NCI-H146 (cell line): ENCODE data around the gene RASL11B.

Source experiments
- DNase-seq: peaks from one replicate; lab custom pipeline; 2025; lab: John Stamatoyannopoulos, UW

RASL11B gene

DNA sequence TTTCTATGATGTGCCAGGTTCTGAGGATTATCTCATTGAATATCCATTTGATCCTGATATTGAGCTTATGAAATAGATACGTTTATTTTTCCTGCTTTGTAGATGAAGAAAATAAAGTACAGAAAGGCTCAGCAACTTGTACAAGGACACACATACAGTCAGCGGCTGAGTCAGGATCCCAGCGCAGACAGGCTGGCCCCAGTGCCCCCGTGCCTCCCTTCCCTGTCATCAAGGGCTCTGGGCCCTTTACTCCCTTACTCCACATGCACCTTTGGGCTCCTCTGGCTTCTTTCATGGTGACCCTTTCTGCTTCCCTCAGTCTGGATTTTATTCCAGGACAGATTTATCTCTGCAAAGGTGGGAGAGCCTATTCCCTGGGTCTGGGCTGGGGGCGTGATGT, 12.8 kb downstream of the RASL11B start:
- DNase-seq = no peak

DNA sequence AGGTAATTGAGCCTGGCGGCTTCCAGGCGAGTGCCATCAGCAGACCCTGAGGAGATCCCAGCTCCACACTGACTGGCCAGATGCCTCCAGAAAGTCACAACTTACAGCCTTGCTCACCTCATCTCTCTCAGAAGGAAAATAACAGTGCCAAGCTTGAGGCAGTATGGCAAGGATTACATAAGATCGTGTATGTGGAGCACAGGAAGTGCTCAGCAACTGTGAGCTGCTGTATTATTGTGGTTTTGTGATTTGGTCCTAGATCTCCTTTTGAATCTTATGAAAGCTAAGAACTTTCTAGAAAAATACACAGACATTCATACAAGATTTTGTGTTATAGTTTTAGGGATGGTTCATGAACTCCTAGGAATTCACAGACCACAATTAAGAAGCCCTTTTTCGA, 14.0 kb downstream of the RASL11B start:
- no peak for DNase-seq

DNA sequence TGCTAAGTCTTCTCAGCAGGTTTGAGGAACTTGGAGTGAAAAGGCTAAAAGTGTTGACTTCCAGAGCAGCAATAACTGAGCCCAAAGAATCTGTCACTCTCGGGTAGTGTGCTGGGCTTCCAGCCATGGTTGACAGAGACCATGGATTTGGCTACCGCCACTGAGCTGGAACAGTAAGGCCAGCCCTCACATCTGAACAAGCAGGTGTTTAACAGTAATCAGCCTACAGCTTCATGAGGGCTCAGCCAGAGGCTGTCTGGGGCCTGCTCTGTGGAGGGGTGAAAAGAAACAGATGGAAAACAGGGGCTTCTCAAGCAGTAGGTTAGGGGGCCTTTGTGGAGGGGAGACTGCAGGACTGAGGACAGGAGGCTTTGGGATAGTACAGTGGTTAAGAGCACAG, 14.9 kb downstream of the RASL11B start:
- no peak for DNase-seq

DNA sequence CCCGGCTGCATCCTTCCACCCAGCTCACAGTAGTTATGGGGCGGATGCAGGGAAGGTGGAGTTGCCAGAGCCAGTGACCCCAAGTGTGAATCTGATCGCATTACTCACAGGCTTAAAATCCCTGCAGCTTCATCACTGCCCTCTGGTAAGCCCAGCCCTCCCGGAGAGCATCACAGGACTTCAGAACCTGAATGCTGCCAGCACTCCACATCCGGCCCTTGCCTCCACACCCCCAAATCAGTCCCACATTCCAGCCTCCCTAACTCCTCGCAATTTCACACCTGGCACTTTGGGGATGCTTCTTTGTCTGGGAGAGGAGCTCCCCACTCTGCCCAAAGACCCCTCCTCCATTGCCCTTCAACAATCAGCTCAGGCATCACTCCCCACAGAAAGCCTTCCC, 15.6 kb downstream of the RASL11B start:
- no peak for DNase-seq

DNA sequence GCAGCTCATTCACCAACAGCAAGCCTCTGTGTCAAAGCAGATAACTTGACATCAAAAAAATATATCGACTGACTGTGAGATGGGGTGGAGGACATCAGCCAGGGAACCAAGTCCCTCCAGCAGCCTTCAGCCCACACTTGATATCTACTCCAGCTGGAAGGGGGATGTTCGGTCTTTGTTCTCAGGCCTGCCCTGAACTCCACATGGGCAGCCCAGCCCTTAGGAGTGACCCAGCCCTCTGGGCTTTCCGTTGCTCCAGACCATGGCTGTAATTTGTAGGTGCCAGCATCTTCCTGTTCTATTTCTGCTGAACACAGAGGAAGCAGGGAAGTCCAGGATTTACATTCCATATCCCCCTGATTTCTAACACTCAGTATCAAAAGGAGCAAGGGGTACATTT, 17.4 kb downstream of the RASL11B start:
- no peak for DNase-seq

DNA sequence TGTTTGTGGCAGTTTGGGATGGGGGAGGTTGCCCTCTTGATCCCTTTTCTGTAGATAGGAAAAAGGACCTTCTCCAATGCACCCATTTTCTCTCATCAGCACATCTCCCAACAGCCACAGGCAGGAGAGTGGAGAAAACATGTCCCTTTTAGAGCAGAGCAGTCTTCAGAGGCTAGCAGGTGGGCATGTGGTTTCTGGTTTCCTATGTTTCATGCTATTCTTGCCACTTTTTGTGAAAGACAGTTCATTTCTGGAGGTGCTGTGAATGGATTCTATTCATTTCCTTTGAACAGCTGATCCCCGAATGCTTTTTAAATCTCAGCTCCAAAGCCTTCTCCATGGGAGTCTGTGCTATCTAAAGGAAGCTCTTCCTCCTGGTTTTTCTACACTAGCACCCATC, 18.9 kb downstream of the RASL11B start:
- no peak for DNase-seq

DNA sequence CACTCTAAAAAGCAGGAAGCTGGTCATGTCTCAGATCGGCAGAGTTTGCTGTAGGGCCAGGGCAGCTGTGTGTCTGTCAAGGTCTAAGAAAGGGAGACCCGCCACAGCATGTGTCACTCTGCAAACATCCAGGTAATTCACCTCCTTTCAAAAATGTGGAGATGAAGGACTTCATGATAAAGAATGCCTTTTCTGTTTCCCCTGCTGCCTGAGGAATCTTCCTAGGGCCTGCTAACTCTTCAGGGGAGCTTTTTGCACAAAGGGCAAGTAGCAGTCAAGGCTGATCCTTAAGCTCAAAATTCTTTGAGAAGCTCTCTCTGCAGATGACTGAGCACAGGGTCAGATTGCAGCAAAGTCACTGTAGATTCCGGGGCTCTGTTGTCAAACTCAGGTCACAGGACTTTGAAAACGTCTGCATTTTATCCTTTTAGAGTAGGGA, 21.1 kb downstream of the RASL11B start:
- no peak for DNase-seq

DNA sequence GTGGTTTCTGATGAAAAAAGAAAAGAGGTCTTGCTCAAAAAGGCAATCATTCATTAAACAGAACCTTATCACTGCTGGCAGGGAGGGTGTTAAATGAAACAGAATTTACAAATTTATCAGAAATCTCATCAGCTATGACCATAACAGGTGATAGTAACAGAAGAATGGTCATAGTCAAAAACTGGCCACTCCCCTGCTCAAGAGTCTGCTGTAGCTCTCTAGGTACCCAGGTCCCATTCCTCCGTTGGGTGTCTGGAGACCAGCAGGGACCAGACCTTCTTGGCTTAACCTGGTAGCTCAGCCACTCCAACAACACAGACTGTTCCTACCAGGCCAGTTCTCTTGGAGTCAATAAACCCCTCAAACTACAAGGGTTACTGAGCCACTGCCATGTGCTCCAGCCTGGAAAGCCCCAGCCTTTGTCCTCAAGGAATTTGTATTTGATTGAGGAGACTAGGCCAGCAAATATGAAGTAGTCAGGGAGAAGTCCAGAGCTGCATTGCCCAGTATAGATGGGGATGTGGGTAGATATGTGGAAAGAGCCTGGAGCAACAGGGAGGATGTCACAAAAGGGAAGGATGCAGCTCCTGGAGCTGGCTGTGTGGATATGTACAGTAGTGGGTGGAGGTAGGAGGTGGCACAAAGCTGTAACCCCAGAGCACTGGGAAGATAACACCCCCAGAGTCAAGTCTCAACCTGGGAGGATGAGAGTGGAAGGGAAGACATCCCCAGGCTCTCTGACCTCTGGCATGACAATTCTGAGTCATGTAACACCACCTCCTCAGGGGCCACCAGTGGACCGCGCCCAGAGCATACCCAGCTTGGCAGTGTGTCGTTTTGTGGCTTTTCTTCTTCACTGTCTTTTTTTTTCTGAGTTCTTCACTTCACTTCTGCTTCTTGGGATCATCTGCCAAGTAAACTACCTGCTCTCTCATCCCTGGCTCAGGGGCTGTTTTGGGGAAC, 21.9 kb downstream of the RASL11B start:
- DNase-seq = no peak

DNA sequence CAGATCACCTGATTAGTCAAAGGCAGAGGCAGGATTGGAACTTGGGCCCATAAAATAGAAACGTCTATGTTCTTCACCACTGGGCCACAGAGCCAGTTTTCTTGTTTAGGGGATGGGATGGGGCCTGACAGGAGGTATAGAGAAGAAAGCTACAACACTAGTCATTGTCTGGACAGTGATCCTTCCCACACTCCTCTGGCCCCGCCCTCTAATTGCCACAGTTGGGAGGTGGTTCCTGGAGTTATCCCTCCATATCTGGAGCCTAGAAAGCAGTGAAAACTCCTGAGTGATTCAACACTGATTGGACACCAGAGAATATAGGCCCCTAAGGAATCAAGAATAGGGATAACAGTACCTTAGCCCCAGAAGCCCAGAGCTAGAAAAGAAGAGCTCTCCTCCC, 22.9 kb downstream of the RASL11B start:
- no peak for DNase-seq

DNA sequence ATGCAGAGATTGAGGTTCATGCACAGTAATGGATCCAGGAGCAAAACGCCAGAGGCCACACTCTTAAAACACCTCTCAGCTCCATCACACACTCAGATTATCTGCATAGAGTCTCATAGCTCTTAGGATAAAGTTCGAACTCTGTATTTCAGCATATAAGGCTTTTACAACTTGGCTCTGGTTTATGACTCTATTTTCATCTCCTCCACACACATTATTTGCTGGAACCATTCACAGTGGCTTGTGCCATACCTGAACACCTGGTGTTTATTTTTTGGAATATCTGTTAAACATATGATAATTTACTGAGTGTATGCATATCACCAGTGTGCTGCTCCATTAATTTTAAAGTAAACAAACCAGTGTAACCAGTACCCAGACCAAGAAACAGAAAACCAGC, 27.2 kb downstream of the RASL11B start:
- no peak for DNase-seq

DNA sequence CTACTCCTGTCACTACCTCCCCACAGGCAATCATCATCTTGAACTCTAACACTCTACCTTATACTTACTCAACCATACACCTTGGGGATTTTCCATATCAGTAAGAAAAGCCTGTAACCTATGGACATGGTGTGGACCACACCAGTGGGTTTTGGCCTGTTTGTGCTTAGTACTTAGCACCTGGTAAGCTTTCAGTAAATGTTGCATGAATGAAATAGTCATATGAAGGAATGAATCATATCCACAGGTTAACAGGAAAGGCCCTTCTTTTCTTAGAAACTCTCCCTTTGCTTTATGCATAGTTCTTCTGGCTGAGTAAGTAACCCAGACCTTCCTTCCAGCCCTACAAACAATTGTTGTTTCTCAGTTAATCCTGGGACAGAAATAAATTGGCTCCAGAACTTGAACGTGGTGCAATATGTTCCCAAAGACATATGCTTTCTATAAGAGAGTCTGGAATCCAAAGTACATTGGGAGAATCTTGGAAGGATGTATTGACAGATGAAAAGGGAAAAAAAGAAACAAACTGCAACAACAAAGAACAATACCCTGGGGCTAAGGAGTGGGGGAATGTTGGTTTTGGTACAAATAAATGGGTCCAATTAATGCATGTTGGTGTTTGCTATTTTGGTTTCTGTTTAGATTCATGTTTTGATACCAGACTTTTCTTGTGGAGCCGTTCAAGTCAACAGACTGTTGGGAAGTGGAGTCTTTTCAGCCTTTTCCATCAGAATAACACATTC, 27.8 kb downstream of the RASL11B start:
- DNase-seq = no peak

DNA sequence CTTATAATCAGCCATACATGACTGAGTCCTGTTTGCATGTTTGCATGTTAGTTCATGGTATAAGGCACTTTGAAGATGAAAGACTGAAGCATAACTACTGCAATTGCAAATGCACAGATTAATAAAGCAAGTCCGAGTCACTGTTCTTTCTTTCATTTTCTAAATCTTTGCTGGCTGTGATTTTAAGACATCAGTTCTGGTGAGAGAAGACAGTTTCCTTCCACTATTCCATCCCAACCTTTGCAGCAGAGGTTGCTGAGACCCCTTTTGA, 28.3 kb downstream of the RASL11B start:
- no peak for DNase-seq

DNA sequence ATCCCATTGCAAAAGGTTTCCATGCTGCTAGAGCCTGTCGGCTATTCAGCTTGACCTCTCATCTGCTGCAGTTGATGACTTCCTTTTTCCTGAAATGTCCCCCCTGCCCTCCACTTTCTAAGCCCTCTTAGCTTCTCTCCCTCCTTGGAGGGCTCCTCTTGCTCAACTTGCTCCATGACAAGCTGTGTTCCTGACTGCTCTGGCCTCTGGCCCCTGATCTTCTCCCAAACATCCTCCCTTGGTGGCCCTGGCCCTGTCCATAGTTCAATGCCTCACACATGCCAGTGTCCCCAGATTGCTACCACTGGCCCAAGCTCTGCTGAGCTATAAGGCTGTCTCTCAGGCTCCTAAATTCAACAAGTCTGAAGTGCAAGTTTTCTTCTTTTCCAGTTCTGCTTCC, 29.6 kb downstream of the RASL11B start:
- DNase-seq = no peak

DNA sequence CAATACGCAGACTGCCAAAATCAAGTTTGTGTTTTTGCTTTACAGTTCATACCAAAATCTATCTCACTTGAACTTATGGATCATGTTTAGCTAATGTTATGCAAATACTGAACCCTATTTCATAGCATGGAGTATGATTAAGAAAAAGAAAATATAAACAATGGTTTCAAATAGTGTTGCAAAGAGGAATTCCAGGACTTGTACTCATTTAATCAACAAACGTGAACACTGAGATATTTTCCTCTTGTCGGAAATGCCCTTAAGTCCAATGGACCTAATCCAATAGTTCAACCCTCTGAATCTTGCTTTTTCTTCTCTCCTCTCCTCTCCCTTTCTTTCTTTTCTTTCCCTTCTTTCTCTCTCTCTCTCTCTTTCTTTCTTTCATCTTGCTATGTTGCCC, 30.8 kb downstream of the RASL11B start:
- no peak for DNase-seq

DNA sequence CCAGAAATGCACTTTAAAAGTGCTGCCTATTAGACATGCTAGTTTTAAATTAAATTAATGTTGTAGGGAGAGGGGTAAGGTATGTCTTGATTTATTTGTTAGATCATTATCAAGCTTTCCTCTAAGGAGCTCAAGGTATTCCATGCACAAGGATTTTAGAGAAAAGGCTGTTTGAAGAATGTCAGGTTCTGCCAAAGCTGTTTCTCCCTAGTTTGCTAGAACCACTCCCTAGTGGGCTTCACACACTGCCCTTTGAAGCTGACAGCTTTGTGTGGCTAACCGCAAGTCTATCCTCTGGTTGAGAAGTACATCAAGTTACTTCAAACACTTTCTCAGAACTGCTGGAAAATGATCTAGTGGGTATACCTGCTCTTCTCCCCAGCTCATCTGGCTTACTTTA, 32.3 kb downstream of the RASL11B start:
- no peak for DNase-seq

DNA sequence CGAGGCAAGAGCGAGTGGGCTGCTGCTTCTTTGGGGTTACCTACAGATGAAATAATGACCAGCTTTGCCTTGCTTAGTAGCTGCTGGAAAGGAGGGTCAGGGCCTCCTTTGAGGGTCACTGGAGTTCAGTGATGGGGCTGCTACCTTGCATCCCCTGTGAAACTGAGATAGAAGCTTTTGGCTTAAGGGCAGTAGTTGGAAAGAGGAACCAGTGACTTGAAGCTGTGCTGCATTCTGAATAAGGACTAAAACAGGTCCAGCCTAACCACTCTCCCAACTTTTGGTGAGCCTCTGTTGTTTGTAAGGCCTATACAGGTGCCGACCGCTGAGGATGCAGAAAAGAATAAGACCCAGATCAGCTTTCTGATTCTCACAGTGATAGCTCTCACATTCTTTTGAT, 41.2 kb downstream of the RASL11B start:
- no peak for DNase-seq

DNA sequence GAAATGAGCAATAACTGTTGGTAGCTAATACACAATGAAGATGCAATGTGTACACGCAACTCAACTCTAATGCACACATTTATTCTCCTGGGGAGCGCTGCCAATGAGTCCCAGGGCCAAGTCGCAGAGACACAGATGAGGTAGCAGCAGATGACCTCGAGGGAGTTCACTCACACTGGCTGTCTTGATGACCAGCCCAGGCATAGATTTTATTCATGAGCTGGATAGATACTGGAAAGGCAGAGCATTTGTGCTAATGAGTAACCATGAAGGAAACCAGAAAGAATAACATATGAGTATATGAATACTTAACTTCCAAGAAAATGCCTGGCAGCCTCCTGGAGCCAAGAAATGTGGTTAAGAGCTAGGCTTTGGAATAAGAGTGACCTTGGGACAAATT, 42.3 kb downstream of the RASL11B start:
- no peak for DNase-seq

DNA sequence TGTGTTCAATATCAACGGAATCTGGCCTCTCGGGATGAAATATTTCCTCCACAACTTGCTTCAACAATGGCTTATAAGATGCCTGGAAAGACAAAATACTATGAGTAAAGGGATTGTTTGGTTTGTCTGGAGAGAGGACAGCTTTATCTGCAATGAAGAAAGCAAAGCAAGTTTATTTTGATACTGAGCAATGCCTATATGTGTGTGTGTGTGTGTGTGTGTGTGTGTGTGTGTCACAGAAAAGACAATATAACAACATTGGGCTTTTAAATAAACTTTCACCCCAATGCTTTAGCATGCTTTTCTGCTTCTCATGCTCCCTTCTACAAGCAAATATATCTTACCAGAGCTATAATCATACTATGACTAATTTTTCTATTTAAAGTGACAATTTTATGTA, 45.4 kb downstream of the RASL11B start:
- DNase-seq = no peak

DNA sequence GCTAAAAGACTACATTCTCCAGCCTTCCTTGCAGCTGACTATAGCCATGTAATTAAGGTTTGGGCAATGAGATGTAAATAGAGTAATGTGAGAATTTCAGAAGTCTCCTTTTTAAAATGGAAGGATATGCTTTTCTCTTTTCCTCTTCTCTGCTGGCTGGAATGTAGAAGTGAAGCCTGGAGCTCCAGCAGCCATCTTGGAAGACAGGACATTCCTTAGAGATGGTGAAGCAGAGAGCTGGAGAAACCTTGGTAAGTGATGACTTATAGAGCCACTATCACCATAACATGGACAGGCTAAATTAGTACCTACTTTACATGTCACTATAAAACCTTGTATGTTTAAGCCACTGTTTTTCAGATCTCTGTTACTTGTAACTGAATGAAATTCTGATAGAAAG, 48.0 kb downstream of the RASL11B start:
- no peak for DNase-seq

DNA sequence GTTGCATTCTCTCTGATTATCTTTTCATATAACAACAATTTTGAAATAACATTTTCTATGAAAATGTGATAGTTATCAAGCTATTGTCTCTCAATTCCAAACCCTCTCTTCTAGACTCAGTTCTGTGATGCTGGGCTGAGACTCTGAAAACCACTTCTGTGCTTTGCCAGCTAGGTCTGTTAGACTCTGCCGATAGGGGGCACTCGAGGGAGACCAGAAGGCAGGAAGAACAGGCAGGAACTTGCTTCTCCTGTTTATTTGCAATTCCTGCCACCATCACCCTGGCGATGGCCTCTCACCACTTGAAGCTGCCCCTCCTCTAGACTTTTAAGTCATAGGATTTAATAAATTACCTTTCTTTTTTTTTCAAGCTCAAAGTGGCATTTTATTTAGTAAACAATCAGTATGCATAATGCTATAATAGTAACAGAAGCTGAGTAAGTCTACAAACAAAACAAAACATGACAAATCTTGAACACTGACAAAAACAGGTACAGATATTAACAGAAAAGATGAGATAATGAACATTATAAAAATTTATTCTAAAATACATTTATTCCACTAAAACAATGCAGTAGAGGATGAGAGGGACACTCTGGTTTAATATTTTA, 49.7 kb downstream of the RASL11B start:
- peak; percentile 90 for DNase-seq

DNA sequence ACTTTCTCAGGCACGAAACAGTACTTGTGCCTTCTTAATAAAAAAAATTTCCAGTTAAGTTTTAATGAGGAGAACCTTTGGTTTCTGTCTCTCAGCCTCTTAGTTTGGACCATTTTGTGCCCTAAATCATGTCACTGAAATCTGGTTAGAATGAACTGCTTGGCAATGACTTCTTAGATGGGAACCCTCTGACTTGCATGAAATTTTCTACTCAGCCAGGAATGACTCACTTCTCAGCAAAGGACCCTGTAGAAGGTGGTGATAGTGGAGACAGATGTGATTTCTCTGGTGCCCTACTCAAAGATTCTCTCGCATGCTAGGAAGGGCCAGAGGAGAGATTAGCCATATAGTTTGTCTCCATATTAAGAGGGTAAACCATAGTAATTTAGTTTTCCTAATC, 50.5 kb downstream of the RASL11B start:
- DNase-seq = no peak

DNA sequence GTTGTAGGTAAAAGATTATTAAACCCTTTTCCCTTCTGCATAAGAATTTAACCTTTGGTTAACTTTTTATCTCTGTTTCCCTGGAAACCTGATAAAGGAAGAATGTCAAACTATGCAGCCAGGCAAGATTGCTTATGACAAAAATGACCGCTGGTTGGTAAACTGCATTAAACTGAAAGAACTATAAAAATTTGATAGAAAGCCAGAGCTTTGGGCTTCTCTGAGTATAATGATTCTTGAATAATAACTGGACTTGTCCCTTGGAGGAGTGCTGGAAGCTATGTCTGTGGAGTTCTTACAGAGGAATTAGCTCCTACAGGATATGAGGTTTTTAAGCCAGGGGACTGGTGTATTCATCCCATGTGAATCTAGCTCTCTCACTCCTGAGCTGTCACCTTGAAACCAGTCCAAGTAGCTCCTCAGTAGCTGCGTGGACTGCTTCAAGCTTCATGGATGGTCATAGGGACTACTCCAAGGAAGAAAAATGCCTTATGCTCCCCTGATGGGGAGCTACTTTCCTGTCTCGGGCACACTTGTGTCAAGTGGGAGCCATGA, 52.0 kb downstream of the RASL11B start:
- no peak for DNase-seq

DNA sequence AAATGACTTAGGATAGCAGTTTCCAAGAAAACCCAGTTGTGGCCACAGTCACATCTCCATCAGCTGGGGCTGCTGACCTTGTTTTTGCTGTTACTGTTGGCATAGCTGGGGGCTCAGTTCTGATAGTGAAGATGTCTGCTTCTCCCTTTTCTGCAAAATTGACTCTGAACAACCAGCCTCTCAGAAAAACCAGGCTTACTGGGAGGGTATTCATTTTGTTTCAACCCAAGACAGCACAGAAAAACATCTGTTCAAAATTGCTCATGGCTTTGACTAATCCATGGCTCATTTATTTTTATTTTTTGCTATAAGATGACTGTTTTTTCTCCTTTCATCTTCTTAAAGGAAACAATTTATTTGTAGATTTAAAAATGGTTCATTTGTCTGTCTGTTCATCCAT, 53.1 kb downstream of the RASL11B start:
- no peak for DNase-seq
